Activated T-cell treated with anti-CD3 and anti-CD28 coated beads for 4 hours (primary cell): ENCODE measurements around the gene OR7A10.
"Not testable (repeated sequence)": the region's sequence is repeated elsewhere in the genome, so short reads cannot be mapped to it uniquely, and the experiment has no call there.

Experiments used
- DNase-seq: peaks from one replicate; pipeline ENCODE4 v3.0.0-alpha.2; 2020

OR7A10 gene

DNA sequence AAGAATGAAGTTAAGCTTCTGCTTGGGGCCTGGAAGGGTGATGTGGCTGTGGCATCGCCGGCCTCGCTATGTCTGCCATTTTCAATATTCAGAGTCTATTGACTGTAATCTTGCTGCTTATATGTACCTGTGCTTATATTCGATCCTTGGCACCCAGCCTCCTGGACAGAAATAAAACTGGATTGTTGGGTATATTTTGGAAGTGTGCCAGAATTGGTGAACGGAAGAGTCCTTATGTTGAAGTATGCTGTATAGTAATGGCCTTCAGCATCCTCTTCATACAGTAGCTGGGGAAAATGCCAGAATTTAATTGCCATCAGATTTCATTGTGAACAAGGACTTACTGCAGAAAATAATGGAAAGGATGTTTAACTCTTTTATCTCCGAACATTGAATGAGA, 56.5 kb downstream of the OR7A10 start:
- not testable (repeated sequence) for DNase-seq
